Activated T-cell treated with anti-CD3 and anti-CD28 coated beads, Interleukin-2, amount 50 U/mL, for 4 hours (primary cell): ENCODE results near the gene CLCA4. TPM values are rescaled to one million over a fixed set of nuclear protein-coding genes. Genes with fewer than 3 reads are reported as not detected.
"Not testable (repeated sequence)": the region's sequence is repeated elsewhere in the genome, so short reads cannot be mapped to it uniquely, and the experiment has no call there.

ENCODE experiments used
- ATAC-seq, 2 donors: fragments of 200-7000 bp; cut with Tn5 transposase; one replicate each; pipeline ENCODE4 v1.10.0; 2021
- DNase-seq: peaks from one replicate; pipeline ENCODE4 v3.0.0-alpha.2; 2020
- H3K27me3 Mint-ChIP-seq: one replicate; pipeline ENCODE4 v1.8.0; 2021; ENCODE audit warnings: low read depth, mixed read lengths
- H3K36me3 Mint-ChIP-seq: one replicate; pipeline ENCODE4 v1.8.0; 2022; ENCODE audit warnings: mixed read lengths; ENCODE audit not compliant: insufficient read depth
- H3K4me1 Mint-ChIP-seq: one replicate; pipeline ENCODE4 v1.8.0; 2021; ENCODE audit warnings: low read depth, mixed read lengths
- H3K4me3 Mint-ChIP-seq: one replicate; pipeline ENCODE4 v1.8.0; 2021; ENCODE audit warnings: mild to moderate bottlenecking, moderate library complexity, mixed read lengths
- H3K9me3 Mint-ChIP-seq: one replicate; pipeline ENCODE4 v1.8.0; 2021; ENCODE audit warnings: mixed read lengths
- total RNA-seq, 3 donors: library from RNA; stranded (reverse); gene quantifications; one replicate each; pipeline ENCODE4 v1.2.1, GENCODE V29; 2021

CLCA4 gene, protein sequence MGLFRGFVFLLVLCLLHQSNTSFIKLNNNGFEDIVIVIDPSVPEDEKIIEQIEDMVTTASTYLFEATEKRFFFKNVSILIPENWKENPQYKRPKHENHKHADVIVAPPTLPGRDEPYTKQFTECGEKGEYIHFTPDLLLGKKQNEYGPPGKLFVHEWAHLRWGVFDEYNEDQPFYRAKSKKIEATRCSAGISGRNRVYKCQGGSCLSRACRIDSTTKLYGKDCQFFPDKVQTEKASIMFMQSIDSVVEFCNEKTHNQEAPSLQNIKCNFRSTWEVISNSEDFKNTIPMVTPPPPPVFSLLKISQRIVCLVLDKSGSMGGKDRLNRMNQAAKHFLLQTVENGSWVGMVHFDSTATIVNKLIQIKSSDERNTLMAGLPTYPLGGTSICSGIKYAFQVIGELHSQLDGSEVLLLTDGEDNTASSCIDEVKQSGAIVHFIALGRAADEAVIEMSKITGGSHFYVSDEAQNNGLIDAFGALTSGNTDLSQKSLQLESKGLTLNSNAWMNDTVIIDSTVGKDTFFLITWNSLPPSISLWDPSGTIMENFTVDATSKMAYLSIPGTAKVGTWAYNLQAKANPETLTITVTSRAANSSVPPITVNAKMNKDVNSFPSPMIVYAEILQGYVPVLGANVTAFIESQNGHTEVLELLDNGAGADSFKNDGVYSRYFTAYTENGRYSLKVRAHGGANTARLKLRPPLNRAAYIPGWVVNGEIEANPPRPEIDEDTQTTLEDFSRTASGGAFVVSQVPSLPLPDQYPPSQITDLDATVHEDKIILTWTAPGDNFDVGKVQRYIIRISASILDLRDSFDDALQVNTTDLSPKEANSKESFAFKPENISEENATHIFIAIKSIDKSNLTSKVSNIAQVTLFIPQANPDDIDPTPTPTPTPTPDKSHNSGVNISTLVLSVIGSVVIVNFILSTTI
- total RNA-seq: under 1 TPM in 1 of 3 donors, not detected in 2; 0.05 TPM

GRCh38 chr1:86546787-86547221, at the start of gene CLCA4:
Gene CLCA4, plus strand, starts transcription at chr1:86547078. Its CDS starts 42 bp downstream, at chr1:86547120.
- Mint-ChIP-seq H3K9me3 (no peaks in the 10 kb centered on the region), H3K4me3 (no peak within 1 kb of the TSS), H3K36me3 (no peaks in the 10 kb centered on the region), H3K27me3 (peaks cover 7% of the 10 kb centered on the region), H3K4me1 (no peaks in the 10 kb centered on the region)
- ATAC-seq (no peak), DNase-seq (no peak)

GRCh38 chr1:86498281-86498680, 48.6 kb upstream of the CLCA4 start:
- Mint-ChIP-seq H3K36me3 (no peaks in the 10 kb centered on the region), H3K4me3 (no peak overlapping the region), H3K9me3 (no peaks in the 10 kb centered on the region), H3K27me3 (peaks cover 15% of the 10 kb centered on the region), H3K4me1 (peaks cover 8% of the 10 kb centered on the region)
- DNase-seq (no peak), ATAC-seq (no peak)

DNA sequence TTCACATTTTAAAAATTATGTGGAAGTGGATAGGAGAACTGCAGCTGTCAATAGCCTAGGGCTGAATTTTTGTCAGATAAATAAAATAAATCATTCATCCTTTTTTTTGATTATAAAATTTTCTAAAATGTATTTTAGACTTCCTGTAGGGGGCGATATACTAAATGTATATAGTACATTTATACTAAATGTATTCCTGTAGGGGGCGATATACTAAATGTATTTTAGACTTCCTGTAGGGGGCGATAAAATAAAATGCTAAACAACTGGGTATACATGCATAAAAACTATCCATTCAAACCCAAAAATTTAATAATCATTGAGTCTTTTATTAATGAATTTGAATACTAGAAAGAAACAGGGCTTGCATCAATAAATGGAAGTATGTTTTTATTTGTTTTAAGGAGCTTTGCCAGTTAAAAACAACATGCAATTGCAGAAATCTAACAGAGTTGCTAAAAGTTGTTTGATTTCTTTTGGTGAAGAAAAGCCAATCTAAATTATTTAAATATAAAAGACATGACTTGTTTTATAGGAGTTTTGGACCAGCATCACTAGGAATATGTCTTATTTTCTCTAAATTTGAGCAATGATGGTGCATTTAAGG, 46.8 kb upstream of the CLCA4 start:
- H3K9me3 Mint-ChIP-seq: no peaks in the 10 kb centered on the region
- no peak for DNase-seq
- no peak overlapping the region for H3K4me3 Mint-ChIP-seq
- no peaks in the 10 kb centered on the region for H3K36me3 Mint-ChIP-seq
- peak in 1 of 2 donors; percentile 61 for ATAC-seq
- H3K27me3 Mint-ChIP-seq: peaks cover 15% of the 10 kb centered on the region
- H3K4me1 Mint-ChIP-seq: peaks cover 12% of the 10 kb centered on the region

- H3K27me3 Mint-ChIP-seq: peaks cover 15% of the 10 kb centered on the region
- peaks cover 12% of the 10 kb centered on the region for H3K4me1 Mint-ChIP-seq
- ATAC-seq: no peak
- H3K36me3 Mint-ChIP-seq: no peaks in the 10 kb centered on the region
- no peaks in the 10 kb centered on the region for H3K9me3 Mint-ChIP-seq
- no peak overlapping the region for H3K4me3 Mint-ChIP-seq
- no peak for DNase-seq
Observed at GRCh38 chr1:86500714-86501113, 46.2 kb upstream of the CLCA4 start.

DNA sequence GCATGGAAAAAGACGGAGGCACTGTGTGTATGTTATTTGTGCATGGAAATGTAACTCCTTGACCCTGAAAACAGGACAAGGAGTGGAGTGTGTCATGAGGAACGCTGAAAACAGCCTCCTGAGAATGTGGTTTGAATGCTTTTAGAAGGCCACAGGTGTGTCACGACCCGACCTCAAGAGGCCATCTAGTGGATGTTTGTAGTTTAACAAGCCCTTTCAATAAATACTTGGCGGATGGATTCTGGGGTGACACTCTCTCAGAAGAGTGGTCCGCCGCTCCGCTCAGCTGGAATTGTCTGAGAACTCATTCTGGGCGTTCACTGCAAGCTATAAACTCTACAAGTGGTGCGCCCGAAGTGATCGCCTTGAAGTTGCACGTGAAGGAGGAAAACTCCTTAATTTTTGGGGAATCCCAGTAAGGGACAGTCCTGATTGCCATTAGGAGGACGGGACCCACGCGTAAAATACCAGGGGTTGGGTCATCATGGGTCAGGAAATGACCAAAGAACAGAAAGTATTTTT, 44.7 kb upstream of the CLCA4 start:
- H3K36me3 Mint-ChIP-seq, H3K9me3 Mint-ChIP-seq: not testable (repeated sequence)
- peak; percentile 17 for DNase-seq
- peak; percentile 65 to 78 for ATAC-seq
- Mint-ChIP-seq H3K27me3 (peaks cover 13% of the 10 kb centered on the region), H3K4me3 (peak overlapping the region; percentile 83), H3K4me1 (peaks cover 12% of the 10 kb centered on the region)

DNA sequence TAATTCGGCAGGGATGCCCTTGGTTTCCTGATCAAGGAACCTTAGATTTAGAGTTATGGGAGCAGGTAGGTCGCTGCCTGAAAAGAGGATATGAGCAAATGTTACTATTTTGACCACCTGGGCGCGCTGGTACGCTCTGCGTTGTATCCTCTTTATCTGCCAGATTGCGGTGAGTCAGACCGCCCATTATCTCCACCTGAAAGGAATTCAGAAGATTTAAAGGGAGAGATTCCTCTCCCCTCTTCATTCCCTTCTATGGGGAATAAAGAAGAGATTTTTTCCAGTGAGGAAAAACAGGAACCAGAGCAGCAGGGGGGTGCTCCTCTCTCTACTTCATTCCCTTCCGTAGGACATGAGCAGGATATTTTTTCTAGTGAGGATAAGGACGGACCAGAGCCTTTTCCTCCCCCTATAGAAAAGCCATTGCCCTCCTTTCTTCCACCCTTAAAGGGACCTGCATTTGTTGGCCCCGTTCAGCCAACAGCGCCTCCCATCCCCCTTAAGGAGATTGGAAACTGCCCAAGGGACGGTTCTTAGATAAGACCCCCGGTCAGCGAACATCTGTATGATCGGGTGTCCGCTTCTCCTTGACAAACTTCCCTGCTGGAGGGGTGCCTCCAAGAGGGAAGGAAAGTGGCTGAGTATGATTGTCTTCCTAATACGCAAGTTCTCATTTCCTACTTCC, 44.0 kb upstream of the CLCA4 start:
- ATAC-seq (no peak), DNase-seq (no peak)
- Mint-ChIP-seq H3K4me1 (peaks cover 12% of the 10 kb centered on the region), H3K9me3 (no peaks in the 10 kb centered on the region), H3K36me3 (no peaks in the 10 kb centered on the region), H3K4me3 (peak overlapping the region; percentile 83), H3K27me3 (peaks cover 11% of the 10 kb centered on the region)

DNA sequence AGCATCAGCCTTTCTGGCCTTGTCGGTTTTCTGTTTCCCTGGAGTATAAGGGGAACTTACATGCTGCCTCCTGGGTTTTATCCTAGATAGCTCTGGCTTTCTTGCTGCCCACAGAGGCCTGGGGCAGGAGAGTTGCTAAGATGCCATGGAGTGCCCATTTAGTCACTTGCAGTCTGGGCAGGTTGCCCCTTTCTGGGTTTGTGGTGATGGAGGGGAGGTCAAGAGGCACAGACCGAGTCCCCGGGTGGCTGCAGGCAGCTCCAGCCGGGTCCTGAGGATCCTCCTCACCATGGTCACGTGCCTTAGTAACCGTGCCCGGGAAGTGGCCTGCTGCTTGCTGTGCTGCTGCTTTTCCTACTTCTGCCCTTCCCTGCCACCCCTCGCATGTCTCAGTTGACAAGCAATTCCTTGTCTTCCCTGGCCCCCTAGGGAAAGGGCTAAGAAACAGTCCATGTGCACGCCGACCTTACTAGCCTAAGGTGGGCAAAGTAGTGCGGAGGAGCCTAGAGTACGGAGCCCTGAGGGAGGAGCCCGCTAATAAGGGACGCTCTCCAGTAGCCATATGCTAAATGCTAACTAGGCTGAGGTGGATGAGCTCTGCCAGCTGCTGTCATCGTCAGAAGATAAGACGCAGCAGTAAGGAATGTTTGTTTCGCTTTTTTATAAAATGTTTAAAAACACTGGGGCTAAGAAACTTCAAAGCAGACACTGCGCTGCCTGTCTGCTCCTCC, 43.3 kb upstream of the CLCA4 start:
- peaks cover 12% of the 10 kb centered on the region for H3K4me1 Mint-ChIP-seq
- H3K27me3 Mint-ChIP-seq: peaks cover 6% of the 10 kb centered on the region
- DNase-seq (no peak), ATAC-seq (no peak)
- no peaks in the 10 kb centered on the region for H3K36me3 Mint-ChIP-seq
- peak overlapping the region; percentile 50 for H3K4me3 Mint-ChIP-seq
- H3K9me3 Mint-ChIP-seq: no peaks in the 10 kb centered on the region

GRCh38 chr1:86504137-86504479, 42.8 kb upstream of the CLCA4 start:
- H3K4me1 Mint-ChIP-seq: peaks cover 12% of the 10 kb centered on the region
- no peak for DNase-seq
- no peak for ATAC-seq
- H3K4me3 Mint-ChIP-seq: no peak overlapping the region
- no peaks in the 10 kb centered on the region for H3K36me3 Mint-ChIP-seq
- H3K9me3 Mint-ChIP-seq: no peaks in the 10 kb centered on the region
- H3K27me3 Mint-ChIP-seq: peaks cover 3% of the 10 kb centered on the region

- Mint-ChIP-seq H3K9me3 (no peaks in the 10 kb centered on the region), H3K27me3 (peaks cover 3% of the 10 kb centered on the region), H3K36me3 (no peaks in the 10 kb centered on the region), H3K4me3 (no peak overlapping the region), H3K4me1 (peaks cover 12% of the 10 kb centered on the region)
- DNase-seq: no peak
- ATAC-seq: no peak
Observed at GRCh38 chr1:86504895-86505563, 41.8 kb upstream of the CLCA4 start.

DNA sequence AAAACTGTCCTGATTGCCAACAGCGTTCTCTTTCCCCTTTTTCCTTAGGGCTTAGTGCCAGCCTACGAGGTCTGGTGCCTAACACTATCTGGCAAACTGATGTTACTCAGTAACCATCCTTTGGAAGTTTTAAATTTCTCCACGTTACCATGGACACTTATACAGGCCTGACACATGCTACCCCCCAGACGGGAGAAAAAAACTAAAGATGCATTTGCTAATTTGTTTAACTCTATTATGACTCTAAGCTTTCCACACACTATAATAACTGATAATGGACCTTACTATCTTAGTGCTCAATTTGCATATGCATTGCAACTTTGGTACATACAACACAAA, 41.3 kb upstream of the CLCA4 start:
- ATAC-seq: no peak
- no peak for DNase-seq

DNA sequence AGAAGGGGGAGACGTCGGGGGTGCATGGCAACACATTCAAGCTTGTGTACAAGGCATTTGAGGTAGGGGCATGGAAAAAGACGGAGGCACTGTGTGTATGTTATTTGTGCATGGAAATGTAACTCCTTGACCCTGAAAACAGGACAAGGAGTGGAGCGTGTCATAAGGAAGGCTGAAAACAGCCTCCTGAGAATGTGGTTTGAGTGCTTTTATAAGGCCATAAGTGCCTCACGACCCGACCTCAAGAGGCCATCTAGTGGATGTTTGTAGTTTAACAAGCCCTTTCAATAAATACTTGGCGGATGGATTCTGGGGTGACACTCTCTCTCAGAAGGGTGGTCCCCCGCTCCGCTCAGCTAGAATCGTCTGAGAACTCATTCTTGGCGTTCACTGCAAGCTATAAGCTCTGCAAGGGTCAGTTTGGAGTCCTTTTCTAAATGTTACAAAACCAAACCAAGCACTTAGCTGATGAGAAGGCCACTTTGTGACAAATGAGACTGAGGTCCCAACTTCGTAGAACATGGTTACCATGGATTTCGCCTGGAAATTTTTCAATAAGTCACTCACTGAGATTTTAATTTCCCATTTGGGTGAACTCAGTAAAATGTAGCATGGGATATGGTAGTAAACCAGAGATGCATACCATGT, 38.8 kb upstream of the CLCA4 start:
- Mint-ChIP-seq H3K27me3 (no peaks in the 10 kb centered on the region), H3K9me3 (no peaks in the 10 kb centered on the region), H3K4me1 (peaks cover 5% of the 10 kb centered on the region), H3K4me3 (no peak overlapping the region), H3K36me3 (no peaks in the 10 kb centered on the region)
- DNase-seq (no peak), ATAC-seq (peak; percentile 40 to 46)

More for the DNA sequence above, 41.3 kb upstream of the CLCA4 start:
- peaks cover 3% of the 10 kb centered on the region for H3K27me3 Mint-ChIP-seq
- no peaks in the 10 kb centered on the region for H3K9me3 Mint-ChIP-seq
- H3K36me3 Mint-ChIP-seq: no peaks in the 10 kb centered on the region
- H3K4me1 Mint-ChIP-seq: peaks cover 12% of the 10 kb centered on the region
- no peak overlapping the region for H3K4me3 Mint-ChIP-seq

GRCh38 chr1:86508583-86508969, 38.3 kb upstream of the CLCA4 start:
- H3K36me3 Mint-ChIP-seq: no peaks in the 10 kb centered on the region
- ATAC-seq (no peak), DNase-seq (no peak)
- no peaks in the 10 kb centered on the region for H3K27me3 Mint-ChIP-seq
- peaks cover 2% of the 10 kb centered on the region for H3K4me1 Mint-ChIP-seq
- no peaks in the 10 kb centered on the region for H3K9me3 Mint-ChIP-seq
- H3K4me3 Mint-ChIP-seq: no peak overlapping the region

GRCh38 chr1:86515597-86515996, 31.3 kb upstream of the CLCA4 start:
- no peak for DNase-seq
- no peak for ATAC-seq
- Mint-ChIP-seq H3K27me3 (no peaks in the 10 kb centered on the region), H3K4me3 (no peak overlapping the region), H3K36me3 (no peaks in the 10 kb centered on the region), H3K4me1 (no peaks in the 10 kb centered on the region), H3K9me3 (no peaks in the 10 kb centered on the region)
